ENCODE data around the gene TENM4. TPM values are rescaled to one million over a fixed set of nuclear protein-coding genes. Genes with fewer than 3 reads are reported as not detected.

Gene TENM4
- total and polyA plus RNA-seq, 4 donors, result 0.02 to 0.33 (median 0.14) TPM

GRCh38 chr11:79423736-79424135 lies 17.1 kb downstream of the TENM4 start (continued):
- TF ChIP-seq REST (IDR thresholded peaks at IDR 0.05) (no peak), NR2F2 (IDR thresholded peaks at IDR 0.05) (no peak), GABPA (IDR thresholded peaks at IDR 0.05 in 1 of 2, conservative IDR thresholded peaks at IDR 0.05 in 1 of 2) (no peak)

- H3K9me3 ChIP-seq (ENCODE audit: control insufficient read depth in 4 of 4, low read length in 3 of 4), result no peaks in the 10 kb centered on the region
- peaks cover 0 to 4% (median 0%) of the 10 kb centered on the region in 4 donors for H3K27me3 ChIP-seq (ENCODE audit: control insufficient read depth in 4 of 4, insufficient read depth in 4 of 4, low read length in 3 of 4)
- no peak overlapping the region for H3K9ac ChIP-seq (ENCODE audit: low read depth in 1 of 2, low read length in 2 of 2)
- 83% methylated on average over 2 of the region's 2 CpGs for WGBS
- no peaks in the 10 kb centered on the region for H3K36me3 ChIP-seq (ENCODE audit: control insufficient read depth in 4 of 4, insufficient read depth in 3 of 4, low read depth in 1 of 4, low read length in 3 of 4)
- no peak overlapping the region for H3K27ac ChIP-seq (ENCODE audit: low read depth in 1 of 2, low read length in 2 of 2)
- no peak for DNase-seq (ENCODE audit: low spot score)
- TF ChIP-seq SP1 (IDR thresholded peaks at IDR 0.05), result no peak
- no peaks in the 10 kb centered on the region for H3K4me1 ChIP-seq (ENCODE audit: control insufficient read depth in 4 of 4, insufficient read depth in 4 of 4, low read length in 3 of 4)
- no peak overlapping the region for H3K4me3 ChIP-seq (ENCODE audit: low read depth in 1 of 3, low read length in 3 of 3)
Observed at GRCh38 chr11:79422866-79423265, 18.0 kb downstream of the TENM4 start.

GRCh38 chr11:79421820-79422219 lies 19.0 kb downstream of the TENM4 start:
- Histone ChIP-seq H3K27me3 (ENCODE audit: control insufficient read depth in 4 of 4, insufficient read depth in 4 of 4, low read length in 3 of 4) (peaks cover 0 to 4% (median 0%) of the 10 kb centered on the region in 4 donors), H3K27ac (ENCODE audit: low read depth in 1 of 2, low read length in 2 of 2) (no peak overlapping the region), H3K9me3 (ENCODE audit: control insufficient read depth in 4 of 4, low read length in 3 of 4) (no peaks in the 10 kb centered on the region), H3K4me3 (ENCODE audit: low read depth in 1 of 3, low read length in 3 of 3) (no peak overlapping the region), H3K9ac (ENCODE audit: low read depth in 1 of 2, low read length in 2 of 2) (no peak overlapping the region), H3K36me3 (ENCODE audit: control insufficient read depth in 4 of 4, insufficient read depth in 3 of 4, low read depth in 1 of 4, low read length in 3 of 4) (no peaks in the 10 kb centered on the region), H3K4me1 (ENCODE audit: control insufficient read depth in 4 of 4, insufficient read depth in 4 of 4, low read length in 3 of 4) (no peaks in the 10 kb centered on the region)
- no peak for DNase-seq (ENCODE audit: low spot score)
- WGBS, result 78% methylated on average over 4 of the region's 4 CpGs
- no peak for TF ChIP-seq RAD21 (IDR thresholded peaks at IDR 0.05)
- TF ChIP-seq REST (IDR thresholded peaks at IDR 0.05), result no peak
- TF ChIP-seq HNF4G (IDR thresholded peaks at IDR 0.05), result no peak
- TF ChIP-seq RXRA (IDR thresholded peaks at IDR 0.05), result no peak
- no peak for TF ChIP-seq NR2F2 (IDR thresholded peaks at IDR 0.05)
- TF ChIP-seq YY1 (IDR thresholded peaks at IDR 0.05), result no peak
- TF ChIP-seq FOXA2 (IDR thresholded peaks at IDR 0.05), result no peak
- no peak for TF ChIP-seq JUND (IDR thresholded peaks at IDR 0.05)
- TF ChIP-seq CTCF (IDR thresholded peaks at IDR 0.05; ENCODE audit: low read depth, low read length, missing input control), result no peak
- TF ChIP-seq ATF3 (IDR thresholded peaks at IDR 0.05), result no peak
- no peak for TF ChIP-seq ZBTB33 (IDR thresholded peaks at IDR 0.05)
- no peak for TF ChIP-seq FOXA1 (IDR thresholded peaks at IDR 0.05)
- TF ChIP-seq MAX (IDR thresholded peaks at IDR 0.05), result no peak
- TF ChIP-seq HNF4A (conservative IDR thresholded peaks at IDR 0.05), result no peak
- TF ChIP-seq GABPA (IDR thresholded peaks at IDR 0.05 in 1 of 2, conservative IDR thresholded peaks at IDR 0.05 in 1 of 2), result no peak
- TF ChIP-seq SP1 (IDR thresholded peaks at IDR 0.05), result no peak
- TF ChIP-seq EGR1 (IDR thresholded peaks at IDR 0.05; ENCODE audit: low read depth in 2 of 2), result no peak
